NCI-H345 treated with DMSO at 0.1 percent for 48 hours (cell line): ENCODE data around the gene KIR3DL2.
"Not testable (repeated sequence)": the region's sequence is repeated elsewhere in the genome, so short reads cannot be mapped to it uniquely, and the experiment has no call there.

Experiments used
- DNase-seq: peaks from one replicate; lab custom pipeline; 2025; ENCODE audit not compliant: unreplicated experiment; lab: John Stamatoyannopoulos, UW

The KIR3DL2 gene

DNA sequence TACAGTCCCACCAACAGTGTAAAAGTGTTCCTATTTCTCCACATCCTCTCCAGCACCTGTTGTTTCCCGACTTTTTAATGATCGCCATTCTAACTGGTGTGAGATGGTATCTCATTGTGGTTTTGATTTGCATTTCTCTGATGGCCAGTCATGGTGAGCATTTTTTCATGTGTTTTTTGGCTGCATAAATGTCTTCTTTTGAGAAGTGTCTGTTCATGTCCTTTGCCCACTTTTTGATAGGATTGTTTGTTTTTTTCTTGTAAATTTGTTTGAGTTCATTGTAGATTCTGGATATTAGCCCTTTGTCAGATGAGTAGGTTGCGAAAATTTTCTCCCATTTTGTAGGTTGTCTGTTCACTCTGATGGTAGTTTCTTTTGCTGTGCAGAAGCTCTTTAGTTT is 13.2 kb downstream of the KIR3DL2 start:
- DNase-seq = not testable (repeated sequence)

DNA sequence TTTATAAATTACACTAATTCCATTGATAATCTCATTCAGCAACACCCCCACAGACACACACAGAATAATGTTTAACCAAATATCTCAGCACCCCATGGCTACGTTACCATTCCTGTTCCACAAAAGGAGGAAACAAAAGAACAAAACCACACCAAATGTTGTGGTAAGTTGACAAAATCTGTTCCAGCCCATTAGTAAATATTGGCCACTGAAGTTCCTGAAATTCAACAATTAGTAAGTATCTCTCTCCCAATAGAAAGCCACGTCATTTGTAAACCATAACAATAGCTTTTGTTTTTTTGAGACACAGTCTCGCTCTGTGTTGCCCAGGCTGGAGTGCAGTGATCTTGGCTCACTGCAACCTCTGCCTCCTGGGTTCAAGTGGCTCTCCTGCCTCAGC is 21.5 kb downstream of the KIR3DL2 start:
- DNase-seq = no peak

- DNase-seq = no peak
These were observed 23.7 kb downstream of the KIR3DL2 start, which contains the start of gene FCAR for GRCh38 chr19:54873990-54874389. FCAR (plus strand) TSS chr19:54874235; CDS start chr19:54874290, 55 bp downstream.

DNA sequence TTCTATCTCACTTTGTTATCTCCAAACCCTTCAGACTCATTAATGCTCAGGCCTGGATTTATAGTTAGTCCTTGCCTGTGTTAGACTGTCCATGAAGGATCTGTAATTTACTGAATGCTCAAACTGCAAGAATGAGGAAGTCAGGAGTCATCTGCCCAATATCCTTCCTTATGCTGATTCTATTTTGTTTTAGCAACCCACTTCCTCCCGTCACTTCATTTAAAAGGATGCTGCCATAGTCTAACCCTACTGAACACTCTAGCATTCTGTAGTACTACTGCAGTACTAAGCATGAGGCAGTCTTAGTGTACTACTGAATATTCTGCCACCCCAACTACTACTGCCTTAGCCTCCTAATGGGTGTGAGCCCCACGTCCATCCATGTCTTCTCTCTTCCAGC is 25.3 kb downstream of the KIR3DL2 start:
- no peak for DNase-seq

DNA sequence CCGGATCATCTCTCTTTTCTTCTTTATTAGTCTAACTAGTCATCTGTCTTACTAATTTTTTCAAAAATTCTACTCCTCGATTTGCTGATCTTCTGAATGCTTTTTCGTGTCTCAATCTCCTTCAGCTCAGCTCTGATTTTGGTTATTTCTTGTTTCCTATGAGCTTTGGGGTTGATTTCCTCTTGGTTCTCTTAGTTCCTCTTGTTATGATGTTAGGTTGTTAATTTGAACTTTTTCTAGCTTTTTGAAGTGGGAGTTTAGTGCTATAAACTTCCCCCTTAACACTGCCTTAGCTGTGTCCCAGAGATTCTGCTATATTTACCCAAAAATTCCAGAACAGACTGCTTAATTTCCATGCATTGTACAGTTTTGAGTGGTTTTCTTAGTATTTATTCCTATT is 27.2 kb downstream of the KIR3DL2 start:
- no peak for DNase-seq

DNA sequence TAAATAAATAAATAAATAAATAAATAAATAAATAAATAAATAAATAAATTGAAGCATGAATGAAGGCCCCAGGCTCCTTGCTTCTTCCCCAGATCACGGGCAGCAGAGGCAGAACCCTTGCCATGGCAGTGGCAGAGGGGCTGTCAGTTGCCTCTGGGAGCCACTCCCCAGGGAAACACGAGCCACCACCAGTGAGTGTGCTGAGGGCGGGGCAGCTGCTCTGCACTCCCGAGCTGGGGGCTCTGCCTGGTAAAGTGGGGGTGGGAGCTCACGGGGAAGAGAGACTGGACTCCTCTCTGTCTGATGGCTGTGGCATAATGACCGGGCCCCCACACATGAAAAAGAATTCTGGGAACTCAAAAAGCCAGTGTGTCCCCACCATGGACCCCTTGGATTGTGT is 31.6 kb downstream of the KIR3DL2 start:
- no peak for DNase-seq

DNA sequence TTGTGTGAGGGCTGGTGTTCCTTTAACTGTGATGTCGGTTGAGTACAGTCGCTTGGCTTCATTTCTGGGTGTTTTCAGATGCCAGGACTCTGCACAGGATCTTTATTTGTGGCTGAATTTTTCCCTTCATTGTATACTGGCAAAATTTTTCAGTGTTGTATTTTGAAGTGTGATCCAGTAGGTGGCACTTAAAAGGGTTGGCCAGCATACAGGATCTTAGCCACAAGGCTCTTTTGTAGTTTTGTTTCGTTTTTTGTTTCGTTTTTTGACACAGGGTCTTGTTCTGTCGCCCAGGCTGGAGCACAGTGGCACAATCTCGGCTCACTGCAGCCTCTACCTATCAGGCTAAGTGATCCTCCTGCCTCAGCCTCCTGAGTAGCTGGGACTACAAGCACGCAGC is 32.5 kb downstream of the KIR3DL2 start:
- no peak for DNase-seq

DNA sequence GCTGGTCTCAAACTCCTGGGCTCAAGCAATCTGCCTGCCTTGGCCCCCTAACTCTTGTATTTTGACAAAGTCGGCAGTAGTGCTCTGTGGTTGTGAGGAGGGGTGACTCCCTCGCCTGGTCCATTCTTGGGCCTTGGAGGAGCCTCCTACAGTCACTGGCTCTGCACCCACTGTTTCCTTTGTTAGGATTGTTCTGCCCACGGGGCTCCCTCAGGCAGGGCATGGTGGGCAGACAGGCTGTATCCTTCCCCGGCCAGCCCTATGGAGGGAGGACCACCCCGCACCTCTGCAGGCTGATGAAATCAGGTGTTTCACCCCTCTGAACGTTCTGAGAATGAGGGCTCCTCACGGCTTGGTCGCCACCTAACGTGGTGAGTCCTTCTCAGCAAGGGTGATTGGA is 33.0 kb downstream of the KIR3DL2 start:
- DNase-seq = no peak

GRCh38 chr19:54888239-54888638 is 38.0 kb downstream of the KIR3DL2 start:
- no peak for DNase-seq

- no peak for DNase-seq
These were observed 39.3 kb downstream of the KIR3DL2 start for GRCh38 chr19:54889566-54889965.

GRCh38 chr19:54893406-54893805 is 43.2 kb downstream of the KIR3DL2 start:
- no peak for DNase-seq

- not testable (repeated sequence) for DNase-seq
These were observed 43.9 kb downstream of the KIR3DL2 start for GRCh38 chr19:54894106-54894505.

GRCh38 chr19:54896036-54896435 is 45.8 kb downstream of the KIR3DL2 start:
- DNase-seq = no peak

GRCh38 chr19:54898685-54899084 is 48.4 kb downstream of the KIR3DL2 start:
- DNase-seq = not testable (repeated sequence)

GRCh38 chr19:54899646-54900045 is 49.4 kb downstream of the KIR3DL2 start:
- DNase-seq = not testable (repeated sequence)

- not testable (repeated sequence) for DNase-seq
These were observed 50.9 kb downstream of the KIR3DL2 start for GRCh38 chr19:54901153-54901552.

DNA sequence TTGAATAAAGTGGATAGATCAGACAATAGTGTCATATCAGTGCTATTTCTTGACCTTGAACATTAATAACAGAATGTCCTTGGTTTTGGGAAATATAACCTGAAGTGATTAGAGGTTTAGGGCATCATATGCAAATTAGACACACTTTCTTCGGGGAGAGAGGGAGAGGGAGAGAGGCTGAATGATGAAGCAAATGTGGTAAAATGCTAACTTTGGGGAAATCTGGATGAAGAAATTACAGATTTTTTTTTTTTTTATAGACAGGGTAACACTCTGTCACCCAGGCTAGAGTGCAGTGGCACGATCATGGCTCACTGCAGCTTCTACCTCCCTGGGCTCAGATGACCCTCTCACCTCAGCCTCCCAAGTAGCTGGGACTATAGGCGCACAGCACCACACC is 51.8 kb downstream of the KIR3DL2 start:
- DNase-seq = no peak

GRCh38 chr19:54903303-54903702 is 53.1 kb downstream of the KIR3DL2 start:
- no peak for DNase-seq

DNA sequence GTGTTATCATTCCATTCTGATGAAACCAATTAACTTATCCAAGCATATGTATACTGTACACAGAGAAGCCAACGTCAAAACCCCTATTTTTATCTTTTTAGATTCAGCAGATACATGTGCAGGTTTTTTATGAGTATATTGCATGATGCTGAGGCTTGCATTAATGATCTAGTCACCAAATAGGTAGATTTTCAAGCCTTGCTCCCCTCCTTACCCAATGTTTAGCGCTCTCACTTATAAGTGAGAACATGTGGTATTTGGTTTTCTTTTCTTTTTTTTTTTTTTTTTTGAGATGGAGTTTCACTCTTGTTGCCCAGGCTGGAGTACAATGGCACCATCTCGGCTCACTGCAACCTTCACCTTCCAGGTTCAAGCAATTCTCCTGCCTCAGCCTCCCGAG is 54.0 kb downstream of the KIR3DL2 start:
- DNase-seq = not testable (repeated sequence)

GRCh38 chr19:54905421-54905802 is 55.2 kb downstream of the KIR3DL2 start:
- DNase-seq = no peak

DNA sequence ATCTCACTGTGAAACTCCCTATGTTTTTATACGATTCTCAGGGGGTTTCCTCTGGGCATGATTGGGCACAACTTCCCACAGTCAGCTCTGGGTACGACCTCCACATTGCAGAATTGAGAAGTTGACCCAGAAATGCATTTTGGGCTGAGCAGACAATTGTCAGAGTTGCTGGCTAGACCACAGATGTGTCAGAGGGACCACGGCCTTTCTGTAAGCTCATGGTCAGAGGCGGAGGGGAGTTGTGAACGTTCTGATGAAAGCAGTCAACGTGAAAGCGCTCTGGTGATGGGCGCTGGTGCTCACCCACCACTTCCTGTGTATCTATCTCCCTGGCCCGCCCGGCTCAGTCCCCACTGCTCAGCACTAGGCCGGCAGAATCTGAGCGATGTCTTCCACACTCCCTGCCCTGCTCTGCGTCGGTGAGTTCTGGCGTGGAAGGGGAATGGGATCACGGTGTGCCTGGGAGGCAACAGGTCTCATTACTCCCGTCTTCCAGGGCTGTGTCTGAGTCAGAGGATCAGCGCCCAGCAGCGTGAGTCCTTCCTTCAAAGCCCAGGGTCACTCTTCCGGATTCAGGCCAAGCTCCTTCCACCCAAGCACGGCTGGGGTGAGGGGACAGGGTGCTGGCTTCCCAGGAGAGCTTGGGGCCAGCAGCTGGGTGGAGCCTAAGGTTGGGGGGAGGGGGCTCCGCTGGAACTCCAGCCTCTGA is 55.7 kb downstream of the KIR3DL2 start, which contains the start of gene NCR1:
Gene NCR1 (plus strand): TSS at position 346 of the 709 bp plus-strand sequence. CDS start 40 bp downstream, at position 386.
- DNase-seq = no peak

DNA sequence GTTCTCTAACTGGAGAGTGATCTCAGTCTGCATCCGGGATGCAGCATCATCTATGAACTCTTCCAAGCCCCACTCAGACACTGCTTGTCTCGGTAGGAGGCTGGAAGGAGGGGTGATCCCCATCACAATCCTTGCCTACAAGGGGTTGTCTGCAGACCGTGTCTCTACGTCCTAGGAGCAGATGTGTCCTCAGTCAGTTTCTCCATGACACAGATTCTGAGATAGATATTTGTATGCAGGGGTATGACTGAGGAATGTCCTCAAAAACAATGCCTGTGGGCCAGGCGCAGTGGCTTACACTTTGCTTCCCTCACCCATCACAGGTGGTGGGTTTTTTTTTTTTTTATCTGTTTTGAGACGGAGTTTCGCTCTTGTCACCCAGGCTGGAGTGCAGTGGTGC is 56.6 kb downstream of the KIR3DL2 start:
- no peak for DNase-seq

DNA sequence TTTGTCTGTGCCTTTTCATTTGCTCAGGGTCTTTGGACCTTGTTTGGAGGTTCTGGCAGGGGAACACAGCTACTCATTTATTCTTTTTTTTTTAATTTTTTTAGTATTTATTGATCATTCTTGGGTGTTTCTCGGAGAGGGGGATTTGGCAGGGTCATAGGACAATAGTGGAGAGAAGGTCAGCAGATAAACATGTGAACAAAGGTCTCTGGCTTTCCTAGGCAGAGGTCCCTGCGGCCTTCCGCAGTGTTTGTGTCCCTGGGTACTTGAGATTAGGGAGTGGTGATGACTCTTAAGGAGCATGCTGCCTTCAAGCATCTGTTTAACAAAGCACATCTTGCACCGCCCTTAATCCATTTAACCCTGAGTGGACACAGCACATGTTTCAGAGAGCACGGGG is 57.7 kb downstream of the KIR3DL2 start:
- not testable (repeated sequence) for DNase-seq
